Thymus (tissue), 11 donors: ENCODE results near the gene TNFRSF1B. TPM values are rescaled to one million over a fixed set of nuclear protein-coding genes. Genes with fewer than 3 reads are reported as not detected.
"Not testable (repeated sequence)": the region's sequence is repeated elsewhere in the genome, so short reads cannot be mapped to it uniquely, and the experiment has no call there.

Source experiments
- DNase-seq, 9 donors: peaks; one replicate each; pipeline ENCODE4 v3.0.0-alpha.2; 2013; ENCODE audit warnings: low spot score in 9 of 9, low read depth in 6 of 9, missing footprints in 1 of 9
- H3K27ac ChIP-seq, 2 donors: one replicate each; pipeline ENCODE4 v1.5.1; 2013; ENCODE audit warnings: control low read depth in 1 of 2, low read depth in 1 of 2, low read length in 1 of 2, mild to moderate bottlenecking in 1 of 2, moderate library complexity in 1 of 2
- H3K27me3 ChIP-seq, 2 donors: one replicate each; pipeline ENCODE4 v1.5.1; 2013; ENCODE audit warnings: low read length in 1 of 2; ENCODE audit not compliant: control insufficient read depth in 2 of 2, insufficient read depth in 1 of 2
- H3K36me3 ChIP-seq, 2 donors: one replicate each; pipeline ENCODE4 v1.5.1; 2013; ENCODE audit warnings: low read length in 1 of 2, mild to moderate bottlenecking in 1 of 2, moderate library complexity in 1 of 2; ENCODE audit not compliant: control insufficient read depth in 2 of 2, insufficient read depth in 2 of 2
- H3K4me1 ChIP-seq, 2 donors: one replicate each; pipeline ENCODE4 v1.5.1; 2013; ENCODE audit warnings: low read length in 2 of 2; ENCODE audit not compliant: control insufficient read depth in 2 of 2, insufficient read depth in 2 of 2
- H3K4me3 ChIP-seq, 2 donors: one replicate each; pipeline ENCODE4 v1.5.1; 2013; ENCODE audit warnings: low read length in 2 of 2, control low read depth in 1 of 2, mild to moderate bottlenecking in 1 of 2
- H3K9me3 ChIP-seq, 2 donors: one replicate each; pipeline ENCODE4 v1.5.1; 2013; ENCODE audit warnings: low read length in 1 of 2, mild to moderate bottlenecking in 1 of 2; ENCODE audit not compliant: control insufficient read depth in 2 of 2, insufficient read depth in 1 of 2
- WGBS: extraction: QIAGEN DNeasy Blood & Tissue Kit; methylation state at CpG from one replicate; pipeline ENCODE4 v1.1.7; 2013; 5-methylcytosine and 5-hydroxymethylcytosine counted together
- polyA plus RNA-seq: library from polyadenylated mRNA; stranded (reverse); fragments of 200-250 nt; gene quantifications from one replicate; pipeline ENCODE4 v1.2.3, GENCODE V29; 2013
- total RNA-seq: library from RNA; stranded (reverse); fragments of 120-200 nt; gene quantifications from one replicate; pipeline ENCODE4 v1.2.4, GENCODE V29; 2013
- donor health status: healthy.

Gene TNFRSF1B
- total and polyA plus RNA-seq, 2 donors = 19.1 to 35.4 TPM

- no peak overlapping the region for H3K27ac ChIP-seq
- no peak overlapping the region for H3K4me3 ChIP-seq
- no peaks in the 10 kb centered on the region for H3K27me3 ChIP-seq
- no peaks in the 10 kb centered on the region for H3K9me3 ChIP-seq
- H3K36me3 ChIP-seq = no peaks in the 10 kb centered on the region
- H3K4me1 ChIP-seq = peaks cover 8 to 12% of the 10 kb centered on the region in 2 donors
- 98% methylated on average over 12 of the region's 12 CpGs for WGBS
- no peak for DNase-seq
Measured at GRCh38 chr1:12215118-12215961, 48.5 kb downstream of the TNFRSF1B start.

- no peak for DNase-seq
- H3K27me3 ChIP-seq = no peaks in the 10 kb centered on the region
- no peak overlapping the region for H3K27ac ChIP-seq
- H3K9me3 ChIP-seq = peaks cover 0 to 8% of the 10 kb centered on the region in 2 donors
- no peaks in the 10 kb centered on the region for H3K4me1 ChIP-seq
- 95% methylated on average over 4 of the region's 4 CpGs for WGBS
- H3K4me3 ChIP-seq = no peak overlapping the region
- H3K36me3 ChIP-seq = no peaks in the 10 kb centered on the region
Measured at GRCh38 chr1:12219800-12220199, 53.0 kb downstream of the TNFRSF1B start.

GRCh38 chr1:12220890-12221289 is 54.1 kb downstream of the TNFRSF1B start:
- Histone ChIP-seq H3K36me3 (no peaks in the 10 kb centered on the region), H3K4me3 (no peak overlapping the region), H3K9me3 (peaks cover 0 to 8% of the 10 kb centered on the region in 2 donors), H3K27ac (no peak overlapping the region), H3K4me1 (no peaks in the 10 kb centered on the region), H3K27me3 (no peaks in the 10 kb centered on the region)
- 91% methylated on average over 2 of the region's 2 CpGs for WGBS
- no peak for DNase-seq

GRCh38 chr1:12222700-12223099 is 55.9 kb downstream of the TNFRSF1B start:
- 100% methylated on average over 1 of the region's 1 CpG for WGBS
- not testable (repeated sequence) for H3K36me3 ChIP-seq, H3K4me3 ChIP-seq, H3K27me3 ChIP-seq, H3K4me1 ChIP-seq, H3K9me3 ChIP-seq, DNase-seq, H3K27ac ChIP-seq

- not testable (repeated sequence) for H3K9me3 ChIP-seq
- WGBS = 93% methylated on average over 6 of the region's 6 CpGs
Measured at GRCh38 chr1:12224092-12224491, 57.3 kb downstream of the TNFRSF1B start.

GRCh38 chr1:12228979-12229378 is 62.2 kb downstream of the TNFRSF1B start:
- WGBS = 97% methylated on average over 7 of the region's 7 CpGs
- no peak for DNase-seq

More at GRCh38 chr1:12224092-12224491, 57.3 kb downstream of the TNFRSF1B start:
- not testable (repeated sequence) for H3K4me3 ChIP-seq, H3K36me3 ChIP-seq, DNase-seq, H3K4me1 ChIP-seq, H3K27me3 ChIP-seq, H3K27ac ChIP-seq

GRCh38 chr1:12229386-12229834 is 62.6 kb downstream of the TNFRSF1B start:
- H3K4me3 ChIP-seq = no peak overlapping the region

More at GRCh38 chr1:12228979-12229378, 62.2 kb downstream of the TNFRSF1B start:
- Histone ChIP-seq H3K4me1 (peaks cover 5 to 8% of the 10 kb centered on the region in 2 donors), H3K9me3 (no peaks in the 10 kb centered on the region), H3K27me3 (peaks cover 0 to 3% of the 10 kb centered on the region in 2 donors), H3K36me3 (no peaks in the 10 kb centered on the region), H3K4me3 (no peak overlapping the region), H3K27ac (no peak overlapping the region)

GRCh38 chr1:12229835-12230548 is 63.2 kb downstream of the TNFRSF1B start, which contains the start of gene VPS13D:
Gene VPS13D (plus strand): TSS chr1:12230030. CDS start chr1:12234267, 4,237 bp downstream.
- peaks cover 0 to 3% of the 10 kb centered on the region in 2 donors for H3K27me3 ChIP-seq
- under 1% methylated on average over 77 of the region's 77 CpGs for WGBS
- H3K4me1 ChIP-seq = peaks cover 5 to 8% of the 10 kb centered on the region in 2 donors
- peak within 1 kb of the TSS in 1 of 2 donors; percentile 76 for H3K27ac ChIP-seq
- H3K36me3 ChIP-seq = peaks cover 2 to 3% of the 10 kb centered on the region in 2 donors
- H3K4me3 ChIP-seq = peak within 1 kb of the TSS; percentile 89 to 99
- peak in 8 of 9 donors; percentile 51 to 87 (median 70) for DNase-seq
- no peaks in the 10 kb centered on the region for H3K9me3 ChIP-seq

More at GRCh38 chr1:12229386-12229834, 62.6 kb downstream of the TNFRSF1B start:
- no peaks in the 10 kb centered on the region for H3K9me3 ChIP-seq
- H3K27me3 ChIP-seq = peaks cover 0 to 3% of the 10 kb centered on the region in 2 donors
- H3K36me3 ChIP-seq = no peaks in the 10 kb centered on the region
- WGBS = 73% methylated on average over 13 of the region's 13 CpGs
- DNase-seq = no peak
- H3K4me1 ChIP-seq = peaks cover 5 to 8% of the 10 kb centered on the region in 2 donors
- no peak overlapping the region for H3K27ac ChIP-seq
